GM20431 (cell line): ENCODE measurements around the gene GASK1B.

ENCODE experiments used
- in situ Hi-C: fragments of 300-500 bp; cut with MseI, MboI; formaldehyde crosslinking; loops from one replicate; pipeline ENCODE4 v1.15.0; 2020; ENCODE audit warnings: low sequenced_read_pairs; ENCODE audit not compliant: unreplicated experiment

The GASK1B gene

DNA sequence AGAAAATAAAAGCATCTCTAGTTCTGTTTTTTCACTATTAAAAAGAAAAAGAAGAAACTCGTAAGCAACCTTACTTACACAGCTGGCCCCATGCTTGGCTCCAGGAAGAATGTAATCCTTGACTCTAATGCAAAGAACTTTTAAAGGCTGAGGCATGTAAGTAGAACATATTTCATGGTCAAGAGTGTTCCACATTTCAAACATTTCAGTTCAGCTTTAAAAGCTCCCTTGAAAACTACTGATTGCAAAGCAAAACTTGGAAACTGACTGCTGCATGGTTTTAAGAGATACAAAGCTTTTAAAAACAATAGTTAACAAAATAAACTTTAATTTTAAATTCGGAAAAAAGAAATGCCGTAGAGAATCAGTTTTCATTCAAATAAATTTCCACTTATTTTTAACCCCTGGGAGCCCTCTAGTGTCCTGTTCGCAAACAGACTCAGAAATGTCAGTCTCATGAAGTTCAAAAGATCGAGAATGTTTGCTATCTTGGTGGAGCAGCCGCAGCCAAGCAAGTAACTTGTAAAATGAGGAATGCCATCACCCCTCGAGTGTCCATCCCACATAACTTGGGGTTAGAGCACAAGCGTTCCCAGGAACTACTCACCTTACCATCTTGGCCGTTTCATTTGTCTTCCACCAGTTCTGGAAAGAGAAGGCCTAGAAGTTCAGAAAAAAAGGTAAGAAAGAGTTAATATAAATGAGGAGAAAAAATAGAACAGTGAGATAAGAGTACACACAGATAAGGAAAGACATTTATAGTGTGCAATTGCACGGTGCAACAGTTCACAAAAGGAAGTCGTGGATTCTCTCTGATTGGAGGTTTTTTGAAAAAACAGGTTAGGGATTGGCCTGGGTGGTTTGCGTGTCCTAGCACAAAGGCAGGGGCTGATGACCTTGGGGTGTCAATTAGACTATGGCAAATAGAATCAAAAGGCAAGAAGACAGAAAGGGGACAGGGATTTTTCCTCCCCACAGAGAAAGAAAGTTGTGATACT lies at the start of gene GASK1B:
TSS of gene GASK1B (minus strand) at position 765 of the 998 bp plus-strand sequence. CDS start 1,650 bp downstream, outside the sequence.
- in situ Hi-C loops: loop anchor here (25.0 kb wide), 1 partner anchor 185 kb away; no protein-coding TSS in a partner anchor

GRCh38 chr4:158219623-158220022 lies 46.8 kb upstream of the GASK1B start:
- in situ Hi-C loops: no loop called here

DNA sequence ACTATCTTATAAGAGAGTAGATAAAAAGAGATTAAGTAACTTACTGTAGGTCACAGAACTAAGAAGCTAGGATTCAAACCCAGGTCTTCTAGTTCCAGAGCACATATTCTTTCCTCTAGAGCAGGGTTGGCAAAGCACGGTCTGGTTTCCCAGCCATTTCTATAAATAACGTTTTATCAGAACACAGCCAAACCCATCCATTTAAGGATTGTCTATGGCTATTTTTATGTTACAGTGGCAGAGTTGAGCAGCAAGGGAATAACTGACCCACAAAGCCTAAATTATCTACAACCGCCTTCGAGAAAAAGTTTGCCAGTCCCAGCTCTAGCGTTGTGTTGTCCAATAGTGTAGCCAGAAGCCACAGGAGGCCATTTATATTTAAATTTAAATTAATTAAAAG lies 44.9 kb upstream of the GASK1B start:
- in situ Hi-C loops: no loop called here

- in situ Hi-C loops: no loop called here
These were observed 42.0 kb upstream of the GASK1B start for GRCh38 chr4:158214856-158215255.

DNA sequence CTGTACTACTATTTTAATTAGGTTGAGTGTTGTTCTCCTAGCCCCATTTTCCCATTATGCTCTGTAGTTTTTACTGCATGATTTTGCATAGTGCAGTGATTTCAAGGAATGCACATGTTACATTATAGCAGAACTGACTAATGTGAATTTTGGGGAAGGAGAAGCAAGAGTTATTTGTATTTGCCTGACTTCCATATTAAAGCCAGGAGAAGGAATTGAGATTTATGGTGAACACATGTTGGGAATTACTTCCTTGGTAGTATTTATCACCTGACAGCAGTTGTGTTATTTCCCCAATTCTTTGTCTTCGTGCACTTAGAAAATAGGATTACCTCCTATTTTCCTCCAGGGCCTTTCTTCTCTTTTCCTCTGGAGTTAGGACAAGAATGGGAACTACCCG lies 40.6 kb upstream of the GASK1B start:
- in situ Hi-C loops: no loop called here

DNA sequence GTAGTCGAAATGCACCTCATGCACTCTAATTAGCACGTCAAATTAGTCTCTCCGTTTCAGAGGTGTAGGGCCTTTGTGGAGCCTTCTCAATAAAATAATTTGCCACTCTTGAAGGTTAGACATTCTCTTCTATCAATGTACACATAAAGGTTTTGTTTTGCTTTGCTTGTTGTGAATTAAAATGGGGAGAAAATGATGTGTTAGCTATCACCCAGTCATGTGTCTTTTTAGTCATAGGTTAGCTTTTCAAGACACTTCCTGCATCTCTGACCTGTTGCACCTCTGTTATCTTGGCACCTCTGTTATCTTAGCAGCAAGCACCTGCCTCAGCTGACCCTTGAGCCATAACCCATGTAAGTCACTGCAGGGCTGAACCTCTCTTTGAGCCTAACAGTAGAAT lies 38.4 kb upstream of the GASK1B start:
- in situ Hi-C loops: no loop called here

DNA sequence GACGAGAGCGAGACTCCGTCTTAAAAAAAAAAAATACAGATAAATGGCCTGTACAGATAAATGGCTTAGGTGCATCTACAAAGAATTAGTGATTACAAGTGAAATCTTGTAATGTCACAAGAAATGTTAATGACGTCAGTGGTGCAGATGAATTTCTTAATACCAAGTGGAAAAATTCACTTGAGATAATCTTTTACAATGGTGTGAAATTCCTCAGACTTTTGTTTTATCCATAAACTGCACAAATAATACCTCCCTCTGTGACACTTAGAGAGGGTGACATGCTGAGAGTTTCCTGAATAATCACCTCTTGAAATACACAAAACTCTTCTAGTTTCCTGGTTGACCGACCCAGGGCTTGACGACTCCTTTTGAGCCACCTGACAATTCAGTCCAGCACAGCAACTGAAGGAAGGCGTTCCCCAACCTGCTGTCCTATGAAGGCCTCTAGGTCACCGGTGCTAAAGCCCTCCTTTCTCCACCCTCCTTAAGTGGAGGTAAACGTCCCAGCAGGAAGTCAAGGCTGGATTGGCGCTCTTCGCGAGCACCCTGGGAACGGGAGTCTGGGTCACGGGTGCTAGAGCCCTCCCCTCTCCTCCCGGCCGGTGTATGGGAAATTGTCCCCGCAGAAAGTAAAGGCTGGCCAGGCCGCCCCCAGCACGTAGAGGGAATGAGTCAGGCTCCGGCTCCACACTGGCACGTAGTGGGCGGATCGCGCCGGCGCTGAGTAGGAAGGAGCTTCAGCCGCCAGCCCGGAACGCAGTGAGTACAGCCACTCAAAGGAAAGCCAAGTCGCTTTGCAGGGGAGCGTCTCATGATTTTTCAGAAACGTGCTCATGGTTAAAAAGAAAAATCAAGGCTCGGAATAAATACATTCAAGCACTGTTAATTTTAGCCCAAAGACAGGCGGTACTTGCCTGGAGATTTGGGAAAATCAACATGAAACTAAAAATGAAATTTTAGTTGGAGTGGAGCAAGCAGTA lies 37.3 kb upstream of the GASK1B start, which contains the start of gene TMEM144:
TSS of gene TMEM144 (plus strand) at position 662 of the 983 bp plus-strand sequence. CDS start 2,182 bp downstream, outside the sequence.
- in situ Hi-C loops: no loop called here

DNA sequence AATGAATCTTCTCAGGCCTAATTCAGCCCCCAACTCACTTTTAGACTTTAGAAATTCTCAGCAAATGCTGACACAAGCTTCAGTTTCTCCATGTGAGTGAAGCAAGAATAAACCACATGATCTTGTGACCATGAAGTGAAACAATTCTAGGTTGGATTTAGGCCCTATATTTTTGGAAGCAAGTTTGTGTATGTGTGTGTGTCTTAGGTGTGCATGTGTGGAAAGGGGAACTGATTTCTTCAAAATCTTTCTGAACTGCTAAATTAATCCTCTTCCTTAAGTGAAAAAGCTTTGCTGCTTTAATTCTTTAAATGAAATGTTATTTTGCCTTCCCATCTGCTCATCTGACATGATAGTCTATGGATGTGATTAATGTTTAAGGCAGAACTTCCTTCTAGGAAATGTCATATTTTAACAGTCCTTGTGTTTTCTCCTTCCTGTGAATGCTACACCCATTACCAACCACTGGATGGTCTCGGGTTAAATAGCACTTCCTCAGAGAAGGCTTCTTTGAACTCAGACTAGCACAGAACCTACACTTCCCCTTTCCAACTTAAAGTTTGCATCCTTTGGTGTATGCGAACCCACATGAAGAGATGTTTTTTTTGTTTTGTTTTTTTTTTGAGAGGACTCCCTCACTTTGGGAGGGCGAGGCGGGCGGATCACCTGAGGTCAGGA lies 36.3 kb upstream of the GASK1B start:
- in situ Hi-C loops: no loop called here

GRCh38 chr4:158203929-158204328 lies 31.1 kb upstream of the GASK1B start:
- in situ Hi-C loops: no loop called here

DNA sequence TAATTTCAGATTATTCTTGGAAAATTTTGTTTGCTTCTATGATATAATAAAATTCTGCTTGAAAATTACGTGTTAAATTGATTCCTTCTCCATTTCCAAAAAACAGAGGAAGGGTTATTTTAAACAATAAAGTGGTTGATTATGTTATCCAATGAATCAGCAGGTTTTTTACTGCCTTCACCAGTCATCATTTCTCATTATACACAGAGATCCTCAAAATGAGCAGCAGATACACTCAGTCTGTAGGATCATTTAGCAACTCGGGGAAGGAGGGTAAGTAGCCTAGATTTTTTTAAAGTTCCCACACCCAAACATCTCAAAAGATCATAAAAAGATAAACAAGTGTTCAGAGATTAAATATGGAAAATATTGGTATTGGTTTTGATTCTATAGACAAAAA lies 30.6 kb upstream of the GASK1B start:
- in situ Hi-C loops: no loop called here

- in situ Hi-C loops: no loop called here
These were observed 29.7 kb upstream of the GASK1B start for GRCh38 chr4:158202481-158202880.

DNA sequence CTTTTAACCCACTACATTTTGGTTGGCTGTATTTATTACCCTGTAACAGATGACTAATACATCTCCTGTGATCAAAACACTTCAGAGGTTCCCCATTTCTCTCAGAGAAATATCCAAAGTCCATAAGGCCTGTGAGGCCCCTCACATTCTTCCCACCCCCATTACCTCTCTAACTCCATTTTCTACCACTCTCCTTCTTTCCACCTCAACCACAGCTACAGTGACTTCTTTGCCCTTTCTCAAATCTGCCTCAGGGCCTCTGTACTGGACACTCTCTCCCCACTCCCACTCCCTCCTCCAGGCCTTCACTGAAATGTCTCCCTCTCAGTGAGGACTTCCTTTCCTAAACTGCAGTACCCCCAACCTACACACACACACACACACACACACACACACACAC lies 29.1 kb upstream of the GASK1B start:
- in situ Hi-C loops: no loop called here

- in situ Hi-C loops: no loop called here
These were observed 28.5 kb upstream of the GASK1B start for GRCh38 chr4:158201322-158201721.

DNA sequence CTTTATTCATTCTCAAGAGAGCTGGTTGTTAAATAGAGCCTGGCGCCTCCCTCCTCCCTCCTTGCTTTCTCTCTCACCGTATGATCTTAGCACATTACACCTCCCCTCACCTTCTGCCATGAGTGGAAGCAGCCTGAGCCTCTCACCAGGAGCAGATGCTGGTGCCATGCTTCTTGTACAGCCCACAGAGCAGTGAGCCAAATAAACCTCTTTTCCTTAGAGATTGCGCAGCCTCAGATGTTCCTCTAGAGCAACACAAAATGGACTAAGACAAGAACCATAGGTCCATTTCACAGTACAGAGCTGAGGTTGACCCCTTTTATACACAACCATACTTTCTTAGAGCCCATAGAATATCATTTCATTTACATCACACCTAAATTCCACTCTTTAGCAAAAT lies 27.4 kb upstream of the GASK1B start:
- in situ Hi-C loops: no loop called here

GRCh38 chr4:158197194-158197776 lies 24.5 kb upstream of the GASK1B start:
- in situ Hi-C loops: no loop called here

GRCh38 chr4:158195297-158195696 lies 22.5 kb upstream of the GASK1B start:
- in situ Hi-C loops: no loop called here

GRCh38 chr4:158193171-158193749 lies 20.4 kb upstream of the GASK1B start:
- in situ Hi-C loops: no loop called here

GRCh38 chr4:158192439-158193158 lies 19.8 kb upstream of the GASK1B start:
- in situ Hi-C loops: no loop called here
